Stomach (tissue), 4 donors: ENCODE data around the gene VPS52.

Experiments used
- EP300 ChIP-seq: sonication (generic); formaldehyde crosslinking; IDR thresholded peaks from one replicate; pipeline ENCODE4 v1.6.1; 2017; ENCODE audit warnings: antibody characterized with exemption
- POLR2A ChIP-seq, 4 donors: fragments of 450-650 bp; IDR thresholded peaks; one replicate each; pipeline ENCODE4 v1.6.1; 2016; ENCODE audit warnings: antibody characterized with exemption in 4 of 4, control low read depth in 2 of 4, mild to moderate bottlenecking in 1 of 4, moderate library complexity in 1 of 4
- POLR2AphosphoS5 ChIP-seq, 3 donors: sonication (generic); formaldehyde crosslinking; IDR thresholded peaks; one replicate each; pipeline ENCODE4 v1.6.1; 2016; ENCODE audit warnings: antibody characterized with exemption in 3 of 3
- TF ChIP-seq, protein P1 (sequence below), 7 experiments: fragments of 450-650 bp in 4 of 7; fragments of 200-600 bp in 3 of 7; sonication (generic) in 3 of 7; IDR thresholded peaks; one replicate each; pipeline ENCODE4 v1.5.1; 2016 to 2019; ENCODE audit warnings: antibody characterized with exemption in 7 of 7, control low read depth in 2 of 7, mild to moderate bottlenecking in 1 of 7

DNA sequence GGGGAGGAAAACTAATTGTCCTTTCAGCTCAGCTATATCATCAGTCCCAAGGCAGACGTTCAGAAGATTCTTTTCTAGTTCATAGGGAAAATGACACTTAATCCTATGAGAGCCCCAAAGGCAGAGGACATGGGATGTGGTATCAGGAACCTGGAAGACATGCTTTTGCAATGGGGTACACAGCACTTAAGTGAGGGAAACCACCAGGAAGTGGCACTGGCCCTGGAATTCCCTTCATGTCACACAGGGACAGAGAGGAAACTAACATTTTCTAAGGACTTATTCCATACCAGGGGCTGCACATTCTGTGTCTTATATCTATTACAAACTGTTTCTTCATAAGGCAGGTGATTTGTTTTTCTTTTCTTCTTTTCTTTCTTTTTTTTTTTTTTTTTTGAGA, 28.2 kb downstream of the VPS52 start:
- TF ChIP-seq, protein P1, sequence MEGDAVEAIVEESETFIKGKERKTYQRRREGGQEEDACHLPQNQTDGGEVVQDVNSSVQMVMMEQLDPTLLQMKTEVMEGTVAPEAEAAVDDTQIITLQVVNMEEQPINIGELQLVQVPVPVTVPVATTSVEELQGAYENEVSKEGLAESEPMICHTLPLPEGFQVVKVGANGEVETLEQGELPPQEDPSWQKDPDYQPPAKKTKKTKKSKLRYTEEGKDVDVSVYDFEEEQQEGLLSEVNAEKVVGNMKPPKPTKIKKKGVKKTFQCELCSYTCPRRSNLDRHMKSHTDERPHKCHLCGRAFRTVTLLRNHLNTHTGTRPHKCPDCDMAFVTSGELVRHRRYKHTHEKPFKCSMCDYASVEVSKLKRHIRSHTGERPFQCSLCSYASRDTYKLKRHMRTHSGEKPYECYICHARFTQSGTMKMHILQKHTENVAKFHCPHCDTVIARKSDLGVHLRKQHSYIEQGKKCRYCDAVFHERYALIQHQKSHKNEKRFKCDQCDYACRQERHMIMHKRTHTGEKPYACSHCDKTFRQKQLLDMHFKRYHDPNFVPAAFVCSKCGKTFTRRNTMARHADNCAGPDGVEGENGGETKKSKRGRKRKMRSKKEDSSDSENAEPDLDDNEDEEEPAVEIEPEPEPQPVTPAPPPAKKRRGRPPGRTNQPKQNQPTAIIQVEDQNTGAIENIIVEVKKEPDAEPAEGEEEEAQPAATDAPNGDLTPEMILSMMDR (IDR thresholded peaks at IDR 0.05) = no peak
- TF ChIP-seq EP300 = no peak
- no peak for TF ChIP-seq POLR2A (IDR thresholded peaks at IDR 0.05)
- no peak for TF ChIP-seq POLR2AphosphoS5 (IDR thresholded peaks at IDR 0.05)
